Mesenchymal stem cell (in vitro differentiated cells and primary cell): ENCODE results near the gene KIF6.
A peak's percentile ranks its signal among the peaks of the same experiment; 100 is the strongest.

ENCODE experiments used
- DNase-seq: peaks from one replicate; pipeline ENCODE4 v3.0.0-alpha.2; 2013
- H2AFZ ChIP-seq: one replicate; pipeline ENCODE4 v1.6.1; 2013; ENCODE audit warnings: low read depth, mild to moderate bottlenecking, control low read depth, inconsistent platforms, low read length, moderate library complexity
- H2AK5ac ChIP-seq: 2 replicates; pipeline ENCODE4 v1.6.1; 2013; ENCODE audit warnings: low read length, moderate library complexity, mild to moderate bottlenecking, inconsistent platforms; ENCODE audit not compliant: severe bottlenecking
- H2BK120ac ChIP-seq: one replicate; pipeline ENCODE4 v1.6.1; 2013; ENCODE audit warnings: low read depth, mild to moderate bottlenecking, inconsistent platforms, low read length, moderate library complexity
- H2BK12ac ChIP-seq, 2 experiments: one replicate each; pipeline ENCODE4 v1.6.1; 2013; ENCODE audit warnings: inconsistent platforms in 2 of 2, low read length in 2 of 2, mild to moderate bottlenecking in 2 of 2, moderate library complexity in 2 of 2, control low read depth in 1 of 2
- H2BK15ac ChIP-seq: one replicate; pipeline ENCODE4 v1.6.1; 2013; ENCODE audit warnings: mild to moderate bottlenecking, low read depth, inconsistent platforms; ENCODE audit not compliant: poor library complexity, severe bottlenecking
- H2BK5ac ChIP-seq: 2 replicates; pipeline ENCODE4 v1.6.1; 2013; ENCODE audit warnings: low read depth, mild to moderate bottlenecking, low read length, control low read depth, inconsistent platforms; ENCODE audit not compliant: poor library complexity, severe bottlenecking
- H3K14ac ChIP-seq, 2 experiments: one replicate each; pipeline ENCODE4 v1.6.1; 2013; ENCODE audit warnings: inconsistent platforms in 2 of 2, low read length in 2 of 2, control low read depth in 1 of 2, mild to moderate bottlenecking in 1 of 2, moderate library complexity in 1 of 2
- H3K18ac ChIP-seq, 2 experiments: one replicate each; pipeline ENCODE4 v1.6.1; 2013; ENCODE audit warnings: inconsistent platforms in 2 of 2, low read length in 2 of 2, control low read depth in 1 of 2, low read depth in 1 of 2, mild to moderate bottlenecking in 1 of 2
- H3K23ac ChIP-seq, 2 experiments: one replicate each; pipeline ENCODE4 v1.6.1; 2013; ENCODE audit warnings: inconsistent platforms in 2 of 2, low read length in 2 of 2, mild to moderate bottlenecking in 2 of 2, moderate library complexity in 2 of 2, control low read depth in 1 of 2
- H3K27ac ChIP-seq: 2 replicates; pipeline ENCODE4 v1.5.1; 2013; ENCODE audit warnings: mild to moderate bottlenecking, moderate library complexity, low read length, control low read depth, inconsistent platforms; ENCODE audit not compliant: poor library complexity, severe bottlenecking
- H3K27me3 ChIP-seq, 2 experiments: 2 replicates each; pipeline versions ENCODE4 v1.6.1 to v1.7.0; 2013; ENCODE audit warnings: low read length in 2 of 2, mild to moderate bottlenecking in 2 of 2, moderate library complexity in 2 of 2, control low read depth in 1 of 2, inconsistent platforms in 1 of 2; ENCODE audit not compliant: control insufficient read depth in 1 of 2, insufficient read depth in 1 of 2
- H3K36me3 ChIP-seq, 2 experiments: 2 replicates each; pipeline versions ENCODE4 v1.6.1 to v1.7.0; 2013; ENCODE audit warnings: low read length in 2 of 2, control low read depth in 1 of 2, inconsistent platforms in 1 of 2, low read depth in 1 of 2, mild to moderate bottlenecking in 1 of 2; ENCODE audit not compliant: insufficient read depth in 2 of 2, control insufficient read depth in 1 of 2
- H3K4ac ChIP-seq, 2 experiments: one replicate each; pipeline ENCODE4 v1.6.1; 2013; ENCODE audit warnings: inconsistent platforms in 2 of 2, low read length in 2 of 2, mild to moderate bottlenecking in 2 of 2, moderate library complexity in 2 of 2, control low read depth in 1 of 2, low read depth in 1 of 2
- H3K4me1 ChIP-seq: 2 replicates; pipeline ENCODE4 v1.6.1; 2013; ENCODE audit warnings: low read depth, low read length, control low read depth; ENCODE audit not compliant: control insufficient read depth, insufficient read depth
- H3K4me2 ChIP-seq: 2 replicates; pipeline ENCODE4 v1.6.1; 2013; ENCODE audit warnings: low read length, mild to moderate bottlenecking, inconsistent platforms; ENCODE audit not compliant: poor library complexity, severe bottlenecking
- H3K4me3 ChIP-seq, 2 experiments: 2 replicates each; pipeline versions ENCODE4 v1.5.1 to v1.7.0; 2013; ENCODE audit warnings: low read length in 2 of 2, mild to moderate bottlenecking in 2 of 2, control low read depth in 1 of 2, low read depth in 1 of 2; ENCODE audit not compliant: insufficient read depth in 1 of 2
- H3K79me1 ChIP-seq: replicated peaks from 2 replicates; pipeline ENCODE4 v1.6.1; 2013; ENCODE audit warnings: mild to moderate bottlenecking, control low read depth, low read length, inconsistent platforms; ENCODE audit not compliant: poor library complexity, severe bottlenecking
- H3K9ac ChIP-seq: 2 replicates; pipeline ENCODE4 v1.7.0; 2013; ENCODE audit warnings: mild to moderate bottlenecking, low read length, moderate library complexity
- H3K9me3 ChIP-seq: 2 replicates; pipeline ENCODE4 v1.7.0; 2013; ENCODE audit warnings: mild to moderate bottlenecking, low read length; ENCODE audit not compliant: control insufficient read depth
- H4K8ac ChIP-seq: one replicate; pipeline ENCODE4 v1.6.1; 2013; ENCODE audit warnings: inconsistent platforms, mild to moderate bottlenecking, low read length, moderate library complexity
- H4K91ac ChIP-seq: one replicate; pipeline ENCODE4 v1.6.1; 2013; ENCODE audit warnings: mild to moderate bottlenecking, low read length, inconsistent platforms
- WGBS: methylation state at CpG from one replicate; pipeline ENCODE4 v1.1.7; 2013; ENCODE audit warnings: mixed read lengths; 5-methylcytosine and 5-hydroxymethylcytosine counted together

The KIF6 gene

DNA sequence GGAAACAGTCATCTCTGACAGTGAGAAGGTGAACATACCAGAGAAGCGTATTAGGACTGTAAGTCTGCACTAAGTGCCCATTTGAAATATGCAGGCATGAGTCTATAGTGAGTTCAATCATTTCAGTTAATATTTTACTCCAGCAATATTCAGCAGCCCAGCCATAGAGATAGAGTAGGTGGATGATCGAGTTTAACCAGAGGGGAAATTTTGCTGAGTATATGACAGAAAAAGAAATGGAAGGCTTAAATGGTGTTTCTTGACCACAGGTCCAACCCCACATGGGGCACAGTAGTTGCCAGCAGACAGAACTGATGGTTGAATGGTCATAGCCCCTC is 39.8 kb downstream of the KIF6 start:
- H3K9me3 ChIP-seq: no peaks in the 10 kb centered on the region
- H2AK5ac ChIP-seq: no peak overlapping the region
- H2BK12ac ChIP-seq: no peak overlapping the region
- no peak overlapping the region for H3K9ac ChIP-seq
- no peak overlapping the region for H2AFZ ChIP-seq
- H2BK5ac ChIP-seq: no peak overlapping the region
- H2BK15ac ChIP-seq: no peak overlapping the region
- H3K18ac ChIP-seq: no peak overlapping the region
- DNase-seq: no peak
- H3K14ac ChIP-seq: no peak overlapping the region
- no peaks in the 10 kb centered on the region for H3K36me3 ChIP-seq
- peak overlapping the region; percentile 18 for H3K27ac ChIP-seq
- H3K27me3 ChIP-seq: no peaks in the 10 kb centered on the region
- no peak overlapping the region for H3K4ac ChIP-seq
- H4K91ac ChIP-seq: no peak overlapping the region
- no peak overlapping the region for H3K23ac ChIP-seq
- H3K4me1 ChIP-seq: no peaks in the 10 kb centered on the region
- no peak overlapping the region for H3K4me3 ChIP-seq
- 100% methylated on average over 1 of the region's 2 CpGs for WGBS
- H2BK120ac ChIP-seq: no peak overlapping the region
- H4K8ac ChIP-seq: no peak overlapping the region
- H3K79me1 ChIP-seq: no peaks in the 10 kb centered on the region
- H3K4me2 ChIP-seq: no peak overlapping the region

DNA sequence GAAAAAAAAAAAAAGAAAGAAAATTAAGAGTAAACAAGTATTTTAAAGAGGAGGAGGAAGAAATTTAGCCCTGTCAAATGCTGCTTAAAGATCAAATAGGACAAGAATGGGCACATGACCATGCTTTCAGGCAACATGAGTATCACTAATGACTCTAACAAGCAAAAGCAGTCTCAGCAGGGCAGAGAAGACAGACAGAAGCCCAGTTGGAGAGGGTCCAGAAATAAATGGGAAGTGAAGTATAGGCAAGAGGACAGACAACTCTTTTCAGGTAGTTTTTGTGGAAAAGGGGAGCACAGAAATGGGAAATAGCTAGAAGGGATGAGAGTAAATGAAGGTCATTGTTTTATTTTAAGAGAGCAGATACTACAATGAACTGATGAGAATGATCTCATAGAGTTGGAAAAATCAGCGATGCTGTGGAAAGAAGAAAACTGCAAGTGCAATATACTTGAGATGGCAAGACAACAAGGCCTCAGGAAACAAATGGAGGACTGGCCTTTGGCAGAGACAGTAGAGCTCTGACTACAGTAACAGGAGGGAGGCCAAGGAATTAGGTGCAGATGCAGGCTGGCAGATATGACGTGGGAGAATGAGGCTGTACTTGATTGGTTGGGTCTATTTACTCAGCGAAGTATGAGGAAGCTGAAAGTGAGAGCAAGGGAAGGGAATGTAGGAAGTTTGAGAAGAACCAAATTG is 40.3 kb downstream of the KIF6 start:
- H3K4me2 ChIP-seq: no peak overlapping the region
- H2BK15ac ChIP-seq: no peak overlapping the region
- no peak overlapping the region for H3K27ac ChIP-seq
- H3K79me1 ChIP-seq: no peaks in the 10 kb centered on the region
- no peak overlapping the region for H3K9ac ChIP-seq
- no peak overlapping the region for H3K23ac ChIP-seq
- H4K8ac ChIP-seq: no peak overlapping the region
- H3K4me3 ChIP-seq: no peak overlapping the region
- no peak overlapping the region for H3K18ac ChIP-seq
- H2BK120ac ChIP-seq: no peak overlapping the region
- no peak overlapping the region for H2AFZ ChIP-seq
- no peaks in the 10 kb centered on the region for H3K9me3 ChIP-seq
- DNase-seq: no peak
- H4K91ac ChIP-seq: no peak overlapping the region
- 93% methylated on average over 3 of the region's 3 CpGs for WGBS
- H3K27me3 ChIP-seq: no peaks in the 10 kb centered on the region
- no peak overlapping the region for H2BK5ac ChIP-seq
- no peaks in the 10 kb centered on the region for H3K36me3 ChIP-seq
- no peaks in the 10 kb centered on the region for H3K4me1 ChIP-seq
- peak overlapping the region in 1 of 2 experiments; percentile 64 for H2BK12ac ChIP-seq
- H3K4ac ChIP-seq: no peak overlapping the region
- H3K14ac ChIP-seq: no peak overlapping the region
- no peak overlapping the region for H2AK5ac ChIP-seq

DNA sequence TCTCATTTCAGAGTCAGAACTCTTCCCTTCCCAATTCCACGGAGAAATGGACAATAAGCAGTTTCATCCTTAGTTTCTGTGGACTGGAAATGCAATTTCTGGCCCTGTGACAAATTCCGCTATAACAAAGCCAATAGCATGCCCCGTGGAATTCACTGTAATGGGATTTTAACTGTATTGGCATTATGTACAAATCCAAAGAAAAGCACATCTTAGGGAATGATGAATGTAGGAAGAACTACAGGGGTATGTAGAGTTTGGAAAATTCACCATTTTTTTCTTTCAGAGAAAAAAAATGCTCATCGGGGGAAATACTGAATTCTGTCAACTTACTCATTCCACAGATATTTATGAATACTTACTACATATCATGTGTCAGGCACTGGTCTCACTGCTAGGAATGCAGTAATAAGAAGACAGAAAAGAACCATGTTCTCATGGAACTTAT is 43.5 kb downstream of the KIF6 start:
- H3K27me3 ChIP-seq: no peaks in the 10 kb centered on the region
- H3K4me1 ChIP-seq: no peaks in the 10 kb centered on the region
- no peak overlapping the region for H4K8ac ChIP-seq
- H3K14ac ChIP-seq: no peak overlapping the region
- no peaks in the 10 kb centered on the region for H3K36me3 ChIP-seq
- no peak overlapping the region for H2BK5ac ChIP-seq
- peak overlapping the region; percentile 53 for H3K9ac ChIP-seq
- no peak for DNase-seq
- peak overlapping the region in 1 of 2 experiments; percentile 34 for H3K4me3 ChIP-seq
- no peak overlapping the region for H3K27ac ChIP-seq
- H4K91ac ChIP-seq: no peak overlapping the region
- H2BK12ac ChIP-seq: no peak overlapping the region
- no peak overlapping the region for H2AFZ ChIP-seq
- no peak overlapping the region for H3K4me2 ChIP-seq
- H3K9me3 ChIP-seq: no peaks in the 10 kb centered on the region
- H3K18ac ChIP-seq: no peak overlapping the region
- WGBS: 64% methylated on average over 3 of the region's 4 CpGs
- H2BK15ac ChIP-seq: no peak overlapping the region
- H3K23ac ChIP-seq: no peak overlapping the region
- no peaks in the 10 kb centered on the region for H3K79me1 ChIP-seq
- H2AK5ac ChIP-seq: no peak overlapping the region
- no peak overlapping the region for H2BK120ac ChIP-seq
- H3K4ac ChIP-seq: no peak overlapping the region

DNA sequence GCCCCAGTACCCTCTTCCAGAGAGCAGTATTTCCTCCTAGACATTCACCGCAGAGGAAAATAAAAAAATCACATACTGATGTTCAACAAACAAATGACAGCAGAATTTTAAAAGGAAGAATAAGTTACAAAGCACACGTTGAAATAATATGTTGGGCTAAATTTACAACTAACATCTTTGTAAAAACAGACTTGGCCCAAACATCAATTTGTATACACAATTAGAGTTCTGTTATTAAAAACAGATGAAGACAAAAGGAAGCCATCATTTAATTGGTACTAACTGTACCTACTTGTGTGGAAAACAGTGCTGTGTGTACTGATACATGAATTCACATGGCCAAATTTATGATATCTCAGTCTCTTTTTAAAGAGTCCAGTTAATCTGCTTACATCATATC is 46.3 kb downstream of the KIF6 start:
- no peak overlapping the region for H3K18ac ChIP-seq
- no peak overlapping the region for H3K9ac ChIP-seq
- no peak overlapping the region for H3K14ac ChIP-seq
- H2BK15ac ChIP-seq: no peak overlapping the region
- no peak for DNase-seq
- no peak overlapping the region for H3K4ac ChIP-seq
- no peak overlapping the region for H2BK120ac ChIP-seq
- H2BK5ac ChIP-seq: no peak overlapping the region
- no peaks in the 10 kb centered on the region for H3K27me3 ChIP-seq
- no peaks in the 10 kb centered on the region for H3K79me1 ChIP-seq
- H2AFZ ChIP-seq: no peak overlapping the region
- no peaks in the 10 kb centered on the region for H3K9me3 ChIP-seq
- no peak overlapping the region for H3K27ac ChIP-seq
- H3K4me2 ChIP-seq: no peak overlapping the region
- WGBS: no CpG with 5 or more reads among the region's 2 CpGs
- H4K91ac ChIP-seq: no peak overlapping the region
- H3K4me1 ChIP-seq: no peaks in the 10 kb centered on the region
- no peak overlapping the region for H3K23ac ChIP-seq
- H2AK5ac ChIP-seq: no peak overlapping the region
- no peak overlapping the region for H3K4me3 ChIP-seq
- H2BK12ac ChIP-seq: no peak overlapping the region
- no peaks in the 10 kb centered on the region for H3K36me3 ChIP-seq
- no peak overlapping the region for H4K8ac ChIP-seq
